ENCODE results near the gene FBN3. TPM values are rescaled to one million over a fixed set of nuclear protein-coding genes. Genes with fewer than 3 reads are reported as not detected.

Gene FBN3
- polyA plus RNA-seq, 1 donor from 2014 or later: 52.7 TPM

GRCh38 chr19:8084152-8084551 is 65.2 kb downstream of the FBN3 start:
- Histone ChIP-seq H3K4me3 (ENCODE audit: low read length) (no peak overlapping the region), H3K27me3 (ENCODE audit: insufficient read depth, low read depth, low read length) (no peaks in the 10 kb centered on the region), H2AFZ (ENCODE audit: low read depth, low read length) (no peak overlapping the region), H3K36me3 (ENCODE audit: insufficient read depth, low read length) (peaks cover 12% of the 10 kb centered on the region), H3K9me3 (ENCODE audit: low read length) (no peaks in the 10 kb centered on the region), H4K20me1 (ENCODE audit: insufficient read depth) (no peaks in the 10 kb centered on the region), H3F3A (ENCODE audit: insufficient read depth, low read length, poor library complexity, severe bottlenecking) (no peaks in the 10 kb centered on the region), H3K4me2 (ENCODE audit: low read length) (no peak overlapping the region), H3K27ac (ENCODE audit: low read length) (no peak overlapping the region), H3K79me2 (replicated peaks; ENCODE audit: insufficient read depth, low read length) (no peaks in the 10 kb centered on the region), H3K9me2 (ENCODE audit: insufficient read depth, low read length) (no peaks in the 10 kb centered on the region), H3K9ac (ENCODE audit: low read length) (no peak overlapping the region)
- no peak for TF ChIP-seq EZH2 (IDR thresholded peaks at IDR 0.05; ENCODE audit: borderline replicate concordance, insufficient read depth, low read length, poor library complexity, severe bottlenecking)
- TF ChIP-seq POLR2AphosphoS5 (IDR thresholded peaks at IDR 0.05): no peak
- TF ChIP-seq MXI1 (conservative IDR thresholded peaks at IDR 0.05; ENCODE audit: poor library complexity, severe bottlenecking): no peak
- TF ChIP-seq RAD21 (conservative IDR thresholded peaks at IDR 0.05): no peak
- TF ChIP-seq SMC3 (conservative IDR thresholded peaks at IDR 0.05; ENCODE audit: poor library complexity): no peak
- no peak for TF ChIP-seq EP300 (conservative IDR thresholded peaks at IDR 0.05; ENCODE audit: poor library complexity, severe bottlenecking)
- TF ChIP-seq REST (IDR thresholded peaks at IDR 0.05; ENCODE audit: borderline replicate concordance): no peak
- no peak for TF ChIP-seq CTCF (IDR thresholded peaks at IDR 0.05; ENCODE audit: poor library complexity, severe bottlenecking)
- TF ChIP-seq TAF1 (IDR thresholded peaks at IDR 0.05; ENCODE audit: low read depth): no peak

- Histone ChIP-seq H3K4me2 (ENCODE audit: low read length) (no peak overlapping the region), H3K9ac (ENCODE audit: low read length) (no peak overlapping the region), H2AFZ (ENCODE audit: low read depth, low read length) (no peak overlapping the region), H3F3A (ENCODE audit: insufficient read depth, low read length, poor library complexity, severe bottlenecking) (no peaks in the 10 kb centered on the region), H3K9me2 (ENCODE audit: insufficient read depth, low read length) (no peaks in the 10 kb centered on the region), H3K79me2 (replicated peaks; ENCODE audit: insufficient read depth, low read length) (no peaks in the 10 kb centered on the region), H3K4me3 (ENCODE audit: low read length) (no peak overlapping the region), H3K9me3 (ENCODE audit: low read length) (no peaks in the 10 kb centered on the region), H3K27me3 (ENCODE audit: insufficient read depth, low read depth, low read length) (no peaks in the 10 kb centered on the region), H3K27ac (ENCODE audit: low read length) (no peak overlapping the region), H3K36me3 (ENCODE audit: insufficient read depth, low read length) (peaks cover 3% of the 10 kb centered on the region), H4K20me1 (ENCODE audit: insufficient read depth) (no peaks in the 10 kb centered on the region)
- no peak for TF ChIP-seq MXI1 (conservative IDR thresholded peaks at IDR 0.05; ENCODE audit: poor library complexity, severe bottlenecking)
- TF ChIP-seq POLR2AphosphoS5 (IDR thresholded peaks at IDR 0.05): no peak
- no peak for TF ChIP-seq EZH2 (IDR thresholded peaks at IDR 0.05; ENCODE audit: borderline replicate concordance, insufficient read depth, low read length, poor library complexity, severe bottlenecking)
- TF ChIP-seq RAD21 (conservative IDR thresholded peaks at IDR 0.05): no peak
- TF ChIP-seq REST (IDR thresholded peaks at IDR 0.05; ENCODE audit: borderline replicate concordance): no peak
- TF ChIP-seq TAF1 (IDR thresholded peaks at IDR 0.05; ENCODE audit: low read depth): no peak
- no peak for TF ChIP-seq SMC3 (conservative IDR thresholded peaks at IDR 0.05; ENCODE audit: poor library complexity)
- TF ChIP-seq CTCF (IDR thresholded peaks at IDR 0.05; ENCODE audit: poor library complexity, severe bottlenecking): no peak
- TF ChIP-seq EP300 (conservative IDR thresholded peaks at IDR 0.05; ENCODE audit: poor library complexity, severe bottlenecking): no peak
These were observed 66.3 kb downstream of the FBN3 start for GRCh38 chr19:8083141-8083540.

All from neural cell (in vitro differentiated cells).